GM12872 (cell line): Measurements from ENCODE around the gene FBXL3.

ENCODE experiments used
- CTCF ChIP-seq: IDR thresholded peaks from 3 replicates; pipeline ENCODE4 v1.5.1; 2011; ENCODE audit warnings: low read depth, mild to moderate bottlenecking, low read length, moderate library complexity; ENCODE audit not compliant: insufficient read depth

FBXL3 gene

GRCh38 chr13:77055158-77055557 lies 28.2 kb upstream of the FBXL3 start:
- TF ChIP-seq CTCF, result no peak

- no peak for TF ChIP-seq CTCF
Observed at GRCh38 chr13:77053192-77053591, 26.2 kb upstream of the FBXL3 start.

- no peak for TF ChIP-seq CTCF
Observed at GRCh38 chr13:77048681-77049080, 21.7 kb upstream of the FBXL3 start.

GRCh38 chr13:77047649-77048343 lies 20.8 kb upstream of the FBXL3 start:
- no peak for TF ChIP-seq CTCF

- no peak for TF ChIP-seq CTCF
Observed at GRCh38 chr13:77042566-77043177, 15.7 kb upstream of the FBXL3 start.

- TF ChIP-seq CTCF, result no peak
Observed at GRCh38 chr13:77040835-77041234, 13.9 kb upstream of the FBXL3 start.

- no peak for TF ChIP-seq CTCF
Observed at GRCh38 chr13:77040076-77040475, 13.1 kb upstream of the FBXL3 start.
